Suprapubic skin (tissue), 4 donors: ENCODE measurements around the gene UBE2F. TPM values are rescaled to one million over a fixed set of nuclear protein-coding genes. Genes with fewer than 3 reads are reported as not detected.

Experiments used
- DNase-seq, 2 donors: peaks; one replicate each; pipeline ENCODE4 v3.0.0-alpha.2; 2019; ENCODE audit warnings: low spot score in 2 of 2
- H3K27ac ChIP-seq: fragments of 200-600 bp; sonication (generic); one replicate; pipeline ENCODE4 v1.5.1; 2019
- H3K27me3 ChIP-seq: fragments of 200-600 bp; sonication (generic); one replicate; pipeline ENCODE4 v1.5.1; 2019
- H3K36me3 ChIP-seq: fragments of 200-600 bp; sonication (generic); one replicate; pipeline ENCODE4 v1.5.1; 2019
- H3K4me1 ChIP-seq: fragments of 200-600 bp; sonication (generic); one replicate; pipeline ENCODE4 v1.5.1; 2019
- H3K4me3 ChIP-seq: fragments of 200-600 bp; sonication (generic); one replicate; pipeline ENCODE4 v1.5.1; 2019; ENCODE audit warnings: mild to moderate bottlenecking
- H3K9me3 ChIP-seq: fragments of 200-600 bp; sonication (generic); one replicate; pipeline ENCODE4 v1.5.1; 2019
- EP300 ChIP-seq: sonication (generic); formaldehyde crosslinking; IDR thresholded peaks from one replicate; pipeline ENCODE4 v1.6.1; 2017; ENCODE audit warnings: antibody characterized with exemption
- POLR2A ChIP-seq, 2 donors: fragments of 450-650 bp; IDR thresholded peaks; one replicate each; pipeline ENCODE4 v1.6.1; 2017; ENCODE audit warnings: antibody characterized with exemption in 2 of 2, mild to moderate bottlenecking in 2 of 2, moderate library complexity in 2 of 2
- POLR2AphosphoS5 ChIP-seq, 3 donors: sonication (generic); formaldehyde crosslinking; IDR thresholded peaks; one replicate each; pipeline ENCODE4 v1.6.1; 2017; ENCODE audit warnings: antibody characterized with exemption in 3 of 3
- WGBS: methylation state at CpG from one replicate; pipeline ENCODE4 v1.1.5; 2018; 5-methylcytosine and 5-hydroxymethylcytosine counted together
- total RNA-seq, 4 donors: library from RNA; depleted of rRNA; stranded (reverse); fragments of >200 nt; gene quantifications; one replicate each; pipeline ENCODE4 v1.1.0, GENCODE V29; 2016
- TF ChIP-seq, protein P1 (sequence below), 2 donors: fragments of 200-600 bp in 1 of 2; fragments of 450-650 bp in 1 of 2; sonication (generic) in 1 of 2; IDR thresholded peaks; one replicate each; pipeline ENCODE4 v1.5.1; 2016 to 2019; ENCODE audit warnings: antibody characterized with exemption in 2 of 2, mild to moderate bottlenecking in 1 of 2, moderate library complexity in 1 of 2

Gene UBE2F
- total RNA-seq, 4 donors from 2014 or later: 32.2 to 63.6 (median 39.7) TPM

DNA sequence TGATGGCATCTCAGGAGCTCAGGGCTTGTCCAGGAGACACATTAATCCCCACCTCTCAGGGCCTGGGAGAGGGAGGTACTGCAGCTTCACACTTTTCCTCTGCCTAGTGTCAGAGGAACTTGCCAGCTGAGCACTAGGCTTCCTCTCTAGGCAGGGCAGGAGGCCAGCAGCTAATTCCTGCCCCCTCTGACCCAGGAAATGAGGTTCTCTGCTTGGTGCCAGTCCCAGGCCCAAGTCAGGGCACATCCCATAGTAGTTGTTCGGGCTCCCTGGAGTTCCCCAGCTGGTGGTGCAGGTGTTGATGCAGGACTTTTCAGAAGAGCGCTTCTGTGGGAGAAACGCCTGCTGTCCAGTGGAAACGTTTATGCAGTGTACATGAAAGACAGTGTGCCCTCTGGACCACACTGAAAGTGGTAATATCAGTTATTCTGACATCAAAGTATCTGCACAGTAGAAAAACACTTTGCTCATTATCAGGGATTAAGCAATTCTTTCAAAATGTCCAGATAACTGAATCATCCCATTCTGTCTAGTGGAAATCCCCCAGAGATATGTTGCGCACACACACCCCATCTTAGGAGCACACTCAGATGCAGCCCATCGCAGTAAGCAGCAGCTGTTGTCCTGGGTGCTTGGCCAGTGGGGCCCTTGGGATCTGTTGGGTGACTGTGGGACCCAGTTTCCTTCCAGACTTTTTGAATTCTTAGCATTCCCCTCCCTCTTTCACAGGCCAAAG lies 76.2 kb downstream of the UBE2F start:
- peak in 1 of 2 donors; percentile 48 for DNase-seq
- H3K36me3 ChIP-seq: peaks cover 37% of the 10 kb centered on the region
- no peak overlapping the region for H3K4me3 ChIP-seq
- TF ChIP-seq POLR2A (IDR thresholded peaks at IDR 0.05): no peak
- TF ChIP-seq EP300: no peak
- TF ChIP-seq, protein P1, sequence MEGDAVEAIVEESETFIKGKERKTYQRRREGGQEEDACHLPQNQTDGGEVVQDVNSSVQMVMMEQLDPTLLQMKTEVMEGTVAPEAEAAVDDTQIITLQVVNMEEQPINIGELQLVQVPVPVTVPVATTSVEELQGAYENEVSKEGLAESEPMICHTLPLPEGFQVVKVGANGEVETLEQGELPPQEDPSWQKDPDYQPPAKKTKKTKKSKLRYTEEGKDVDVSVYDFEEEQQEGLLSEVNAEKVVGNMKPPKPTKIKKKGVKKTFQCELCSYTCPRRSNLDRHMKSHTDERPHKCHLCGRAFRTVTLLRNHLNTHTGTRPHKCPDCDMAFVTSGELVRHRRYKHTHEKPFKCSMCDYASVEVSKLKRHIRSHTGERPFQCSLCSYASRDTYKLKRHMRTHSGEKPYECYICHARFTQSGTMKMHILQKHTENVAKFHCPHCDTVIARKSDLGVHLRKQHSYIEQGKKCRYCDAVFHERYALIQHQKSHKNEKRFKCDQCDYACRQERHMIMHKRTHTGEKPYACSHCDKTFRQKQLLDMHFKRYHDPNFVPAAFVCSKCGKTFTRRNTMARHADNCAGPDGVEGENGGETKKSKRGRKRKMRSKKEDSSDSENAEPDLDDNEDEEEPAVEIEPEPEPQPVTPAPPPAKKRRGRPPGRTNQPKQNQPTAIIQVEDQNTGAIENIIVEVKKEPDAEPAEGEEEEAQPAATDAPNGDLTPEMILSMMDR (IDR thresholded peaks at IDR 0.05): no peak
- TF ChIP-seq POLR2AphosphoS5 (IDR thresholded peaks at IDR 0.05): no peak
- no peak overlapping the region for H3K27ac ChIP-seq
- H3K27me3 ChIP-seq: no peaks in the 10 kb centered on the region
- peaks cover 3% of the 10 kb centered on the region for H3K4me1 ChIP-seq
- H3K9me3 ChIP-seq: peaks cover 3% of the 10 kb centered on the region
- 71% methylated on average over 6 of the region's 6 CpGs for WGBS

DNA sequence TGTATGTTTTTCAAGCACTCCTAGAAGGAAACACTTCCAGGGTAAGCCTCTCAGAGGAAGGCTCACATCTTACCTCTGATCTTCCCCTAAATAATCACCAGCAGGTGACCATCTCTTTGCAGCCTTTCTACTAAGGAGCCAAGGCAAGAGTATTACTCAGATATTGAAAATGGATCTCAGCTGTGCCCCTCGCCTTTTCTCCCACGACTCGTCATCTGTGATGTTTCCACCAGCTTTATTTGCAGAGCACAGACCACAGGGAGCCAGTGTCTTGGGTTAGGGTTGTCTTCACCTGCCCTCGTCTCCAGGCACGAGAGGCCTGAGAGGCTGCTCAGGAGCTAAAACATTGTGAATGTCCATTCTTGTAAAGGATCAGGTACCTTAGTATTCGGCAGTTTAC lies 77.0 kb downstream of the UBE2F start:
- peaks cover 8% of the 10 kb centered on the region for H3K9me3 ChIP-seq
- H3K36me3 ChIP-seq: peaks cover 32% of the 10 kb centered on the region
- H3K27ac ChIP-seq: no peak overlapping the region
- TF ChIP-seq, protein P1 (IDR thresholded peaks at IDR 0.05): no peak
- TF ChIP-seq POLR2AphosphoS5 (IDR thresholded peaks at IDR 0.05): no peak
- no peak for TF ChIP-seq POLR2A (IDR thresholded peaks at IDR 0.05)
- no peak for TF ChIP-seq EP300
- WGBS: 92% methylated on average over 6 of the region's 6 CpGs
- peaks cover 3% of the 10 kb centered on the region for H3K4me1 ChIP-seq
- no peak for DNase-seq
- H3K4me3 ChIP-seq: no peak overlapping the region
- H3K27me3 ChIP-seq: no peaks in the 10 kb centered on the region

DNA sequence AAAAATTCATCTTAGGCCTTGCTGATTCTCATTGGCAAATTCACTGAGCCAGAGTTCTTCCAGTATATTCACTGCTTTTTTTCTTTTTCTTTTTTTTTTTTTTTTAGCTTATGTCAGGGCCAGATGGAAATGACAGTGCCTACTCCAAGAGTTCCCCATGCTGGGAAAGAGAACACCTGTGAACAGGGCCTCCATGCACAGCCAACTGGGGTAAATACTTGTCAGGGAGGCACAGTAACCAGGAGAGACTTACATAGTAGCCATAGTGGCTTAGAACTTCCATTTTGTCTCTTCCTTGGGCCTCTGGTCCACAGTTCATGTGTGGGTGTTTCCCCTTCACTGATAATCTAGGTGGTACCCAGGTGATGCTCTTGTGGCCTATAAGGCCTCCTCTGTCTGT lies 78.8 kb downstream of the UBE2F start:
- no peak for TF ChIP-seq POLR2AphosphoS5 (IDR thresholded peaks at IDR 0.05)
- no peak for TF ChIP-seq EP300
- TF ChIP-seq, protein P1 (IDR thresholded peaks at IDR 0.05): no peak
- TF ChIP-seq POLR2A (IDR thresholded peaks at IDR 0.05): no peak
- Histone ChIP-seq H3K4me1 (peaks cover 3% of the 10 kb centered on the region), H3K4me3 (no peak overlapping the region), H3K27me3 (no peaks in the 10 kb centered on the region), H3K36me3 (peaks cover 26% of the 10 kb centered on the region), H3K9me3 (peaks cover 8% of the 10 kb centered on the region), H3K27ac (no peak overlapping the region)
- no peak for DNase-seq

DNA sequence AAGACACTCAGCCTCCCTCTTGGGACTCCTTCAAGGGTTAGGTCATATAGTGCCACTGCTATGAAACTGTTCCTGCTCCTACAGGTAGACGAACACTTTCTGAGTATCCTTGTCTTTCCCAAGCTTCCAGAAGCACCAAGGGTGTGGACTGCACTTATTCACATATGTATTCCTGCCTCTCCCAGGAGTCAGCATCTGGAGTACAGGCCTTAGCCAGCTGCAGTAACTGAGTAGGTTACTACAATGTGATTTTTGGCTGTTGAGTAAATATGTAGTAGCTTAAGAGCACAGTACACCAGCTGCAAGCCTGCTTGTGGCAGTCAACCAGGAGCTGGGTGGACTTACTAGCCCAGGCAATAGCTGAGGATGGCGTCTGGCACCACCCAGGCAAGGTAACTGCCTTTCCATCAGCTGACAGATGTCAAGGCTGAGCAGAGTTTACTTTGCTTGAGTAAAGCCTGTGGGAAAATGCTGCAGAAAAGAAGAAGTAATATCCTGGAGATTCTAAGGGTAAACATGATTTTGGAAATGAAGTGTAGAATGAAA lies 80.0 kb downstream of the UBE2F start:
- WGBS: 70% methylated on average over 2 of the region's 2 CpGs
- Histone ChIP-seq H3K36me3 (peaks cover 18% of the 10 kb centered on the region), H3K4me3 (no peak overlapping the region), H3K9me3 (peaks cover 8% of the 10 kb centered on the region), H3K4me1 (peaks cover 3% of the 10 kb centered on the region), H3K27ac (no peak overlapping the region), H3K27me3 (no peaks in the 10 kb centered on the region)
- TF ChIP-seq, protein P1 (IDR thresholded peaks at IDR 0.05): no peak
- TF ChIP-seq POLR2AphosphoS5 (IDR thresholded peaks at IDR 0.05) (no peak), EP300 (no peak), POLR2A (IDR thresholded peaks at IDR 0.05) (no peak)
- DNase-seq: no peak

DNA sequence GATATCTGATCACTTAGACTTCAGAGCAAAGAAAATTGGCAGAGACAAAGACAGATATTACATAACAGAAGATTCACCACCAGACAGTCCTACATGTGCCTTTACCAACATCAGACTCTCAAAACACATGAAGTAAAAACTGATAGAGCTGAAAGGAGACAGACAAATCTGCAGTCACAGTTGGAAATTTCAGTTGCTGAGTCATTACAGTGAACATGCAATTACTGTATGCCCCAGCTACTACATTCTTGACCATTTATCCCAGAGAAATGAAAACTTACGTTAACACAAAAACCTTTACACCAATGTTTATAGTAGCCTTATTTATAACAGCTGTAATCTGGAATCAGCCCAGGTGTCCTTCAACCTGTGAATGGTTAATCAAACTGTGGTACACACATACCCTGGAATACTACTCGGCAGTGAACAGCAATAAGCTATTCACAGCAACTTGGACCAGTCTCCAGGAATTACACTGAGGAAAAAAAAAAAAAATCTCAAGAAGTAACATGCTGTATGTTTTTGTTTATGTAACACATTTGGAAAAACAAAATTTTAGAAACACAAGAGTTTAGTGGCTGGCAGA lies 86.5 kb downstream of the UBE2F start:
- H3K27me3 ChIP-seq: peaks cover 4% of the 10 kb centered on the region
- H3K9me3 ChIP-seq: peaks cover 3% of the 10 kb centered on the region
- H3K4me3 ChIP-seq: no peak overlapping the region
- no peak for TF ChIP-seq EP300
- TF ChIP-seq, protein P1 (IDR thresholded peaks at IDR 0.05): no peak
- no peak for TF ChIP-seq POLR2A (IDR thresholded peaks at IDR 0.05)
- TF ChIP-seq POLR2AphosphoS5 (IDR thresholded peaks at IDR 0.05): no peak
- H3K27ac ChIP-seq: no peak overlapping the region
- WGBS: 100% methylated on average over 2 of the region's 2 CpGs
- H3K36me3 ChIP-seq: no peaks in the 10 kb centered on the region
- DNase-seq: no peak
- H3K4me1 ChIP-seq: no peaks in the 10 kb centered on the region
